ENCODE measurements around the gene PEF1. TPM values are rescaled to one million over a fixed set of nuclear protein-coding genes. Genes with fewer than 3 reads are reported as not detected.

Gene PEF1
- total and polyA plus RNA-seq, 2 donors (not counting 1 experiment from before 2014, with no cell fraction given): 36.7 to 49.4 TPM

DNA sequence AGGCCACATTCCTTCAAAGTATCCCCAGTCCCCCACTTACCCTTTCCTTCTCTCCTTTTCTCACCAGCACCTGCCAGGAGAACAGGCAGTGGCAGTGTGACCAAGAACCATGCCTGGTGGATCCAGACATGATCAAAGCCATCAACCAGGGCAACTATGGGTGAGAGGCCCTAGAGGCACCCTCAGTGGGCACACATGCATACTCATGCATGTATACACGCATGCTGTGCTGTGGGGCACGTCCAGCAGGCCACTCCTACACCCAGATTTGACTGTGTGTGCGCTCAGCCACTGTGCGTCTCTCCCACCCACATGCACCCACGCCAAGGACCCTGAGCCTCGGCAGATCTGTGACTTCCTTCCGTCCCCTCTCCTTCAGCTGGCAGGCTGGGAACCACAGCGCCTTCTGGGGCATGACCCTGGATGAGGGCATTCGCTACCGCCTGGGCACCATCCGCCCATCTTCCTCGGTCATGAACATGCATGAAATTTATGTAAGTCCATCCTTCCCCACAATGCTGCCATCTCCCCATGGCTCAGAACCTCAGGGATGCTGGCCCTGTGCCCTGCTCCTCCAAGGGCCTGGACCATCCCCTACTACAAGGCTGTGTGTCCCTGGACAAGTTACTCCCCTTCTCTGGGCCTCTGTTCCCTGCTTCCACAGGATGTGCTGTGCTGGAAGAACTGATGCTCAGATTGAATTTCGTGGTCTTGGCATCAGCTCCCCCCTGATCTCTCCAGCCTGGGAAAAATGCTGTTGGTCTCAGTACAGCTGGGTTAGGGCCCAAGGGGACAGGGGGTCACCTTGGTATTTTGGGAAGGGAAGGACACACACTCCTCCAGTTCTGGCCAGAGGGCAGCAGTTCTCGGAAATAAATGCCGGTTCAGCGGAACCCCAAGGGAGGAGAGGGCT is 61.3 kb downstream of the PEF1 start:
- intact Hi-C loops (cut with micrococcal nuclease): no loop called here
- H3K4me3 ChIP-seq (ENCODE audit: control extremely low read depth in 1 of 5, extremely low read depth in 1 of 5, insufficient read depth in 1 of 5, low read depth in 2 of 5, low read length in 4 of 5): no peak overlapping the region
- H3K79me2 ChIP-seq (ENCODE audit: control insufficient read depth, insufficient read depth, low read length): no peaks in the 10 kb centered on the region
- TF ChIP-seq EZH2 (IDR thresholded peaks at IDR 0.05; ENCODE audit: borderline replicate concordance, insufficient read depth, low read depth, low read length, poor library complexity, severe bottlenecking): no peak
- TF ChIP-seq, protein P1, sequence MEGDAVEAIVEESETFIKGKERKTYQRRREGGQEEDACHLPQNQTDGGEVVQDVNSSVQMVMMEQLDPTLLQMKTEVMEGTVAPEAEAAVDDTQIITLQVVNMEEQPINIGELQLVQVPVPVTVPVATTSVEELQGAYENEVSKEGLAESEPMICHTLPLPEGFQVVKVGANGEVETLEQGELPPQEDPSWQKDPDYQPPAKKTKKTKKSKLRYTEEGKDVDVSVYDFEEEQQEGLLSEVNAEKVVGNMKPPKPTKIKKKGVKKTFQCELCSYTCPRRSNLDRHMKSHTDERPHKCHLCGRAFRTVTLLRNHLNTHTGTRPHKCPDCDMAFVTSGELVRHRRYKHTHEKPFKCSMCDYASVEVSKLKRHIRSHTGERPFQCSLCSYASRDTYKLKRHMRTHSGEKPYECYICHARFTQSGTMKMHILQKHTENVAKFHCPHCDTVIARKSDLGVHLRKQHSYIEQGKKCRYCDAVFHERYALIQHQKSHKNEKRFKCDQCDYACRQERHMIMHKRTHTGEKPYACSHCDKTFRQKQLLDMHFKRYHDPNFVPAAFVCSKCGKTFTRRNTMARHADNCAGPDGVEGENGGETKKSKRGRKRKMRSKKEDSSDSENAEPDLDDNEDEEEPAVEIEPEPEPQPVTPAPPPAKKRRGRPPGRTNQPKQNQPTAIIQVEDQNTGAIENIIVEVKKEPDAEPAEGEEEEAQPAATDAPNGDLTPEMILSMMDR (IDR thresholded peaks at IDR 0.05): no peak
- Mint-ChIP-seq H3K9me3 (ENCODE audit: insufficient read depth) (no peaks in the 10 kb centered on the region), H3K27ac (no peak overlapping the region), H3K4me3 (no peak overlapping the region), H3K27me3 (peaks cover 11% of the 10 kb centered on the region), H3K4me1 (peaks cover 7% of the 10 kb centered on the region)
- no peak overlapping the region for H3K4me2 ChIP-seq (replicated peaks; ENCODE audit: low read depth, low read length, poor library complexity, severe bottlenecking)
- peaks cover 0 to 12% (median 1%) of the 10 kb centered on the region in 4 experiments for H3K27me3 ChIP-seq (replicated peaks in 1 of 4; ENCODE audit: control extremely low read depth in 1 of 4, control insufficient read depth in 3 of 4, insufficient read depth in 4 of 4, low read length in 3 of 4)
- no peaks in the 10 kb centered on the region for H4K20me1 ChIP-seq (ENCODE audit: control insufficient read depth, insufficient read depth, low read length, poor library complexity, severe bottlenecking)
- H3K27ac ChIP-seq (ENCODE audit: low read length in 2 of 2): no peak overlapping the region
- no peak overlapping the region for H2AFZ ChIP-seq (ENCODE audit: insufficient read depth, low read depth, low read length, poor library complexity, severe bottlenecking)
- POLR2A ChIA-PET: no interaction called here
- no peak overlapping the region for H3K9ac ChIP-seq (ENCODE audit: low read length)
- DNase-seq: no peak
- H3K4me1 ChIP-seq (ENCODE audit: control insufficient read depth in 2 of 2, insufficient read depth in 2 of 2, low read length in 2 of 2): no peaks in the 10 kb centered on the region
- no peaks in the 10 kb centered on the region for H3K9me3 ChIP-seq (ENCODE audit: control extremely low read depth in 1 of 3, control insufficient read depth in 2 of 3, insufficient read depth in 1 of 3, low read length in 2 of 3)
- WGBS (ENCODE audit: insufficient coverage): 84% methylated on average over 15 of the region's 16 CpGs
- no peaks in the 10 kb centered on the region for H3K36me3 ChIP-seq (replicated peaks in 1 of 2; ENCODE audit: control extremely low read depth in 1 of 2, control insufficient read depth in 1 of 2, extremely low read depth in 1 of 2, insufficient read depth in 2 of 2, low read length in 1 of 2)
- ATAC-seq (ENCODE audit: low read depth): no peak
- CTCF ChIA-PET: interaction anchor here (0.6 kb wide), 1 partner anchor 381 kb away, joined by 3 read pairs; no protein-coding TSS in a partner anchor
